Spleen (tissue), 11 donors: ENCODE data around the gene SLC35G6. TPM values are rescaled to one million over a fixed set of nuclear protein-coding genes. Genes with fewer than 3 reads are reported as not detected.

Experiments used
- DNase-seq: peaks from one replicate; pipeline ENCODE4 v3.0.0-alpha.2; 2020
- H3K27ac ChIP-seq, 8 donors: fragments of 200-600 bp; sonication (generic) in 7 of 8; 1 replicate in 4 of 8; 2 replicates in 4 of 8; pipeline versions ENCODE4 v1.5.0 to v1.8.0; 2016 to 2021; ENCODE audit warnings: inconsistent platforms in 4 of 8, mild to moderate bottlenecking in 4 of 8, moderate library complexity in 1 of 8
- H3K27me3 ChIP-seq, 7 donors: fragments of 200-600 bp; sonication (generic) in 6 of 7; replicated peaks in 1 of 7; 1 replicate in 4 of 7; 2 replicates in 3 of 7; pipeline versions ENCODE4 v1.5.0 to v1.8.0; 2016 to 2021; ENCODE audit warnings: inconsistent platforms in 3 of 7, mild to moderate bottlenecking in 1 of 7
- H3K36me3 ChIP-seq, 6 donors: fragments of 200-600 bp; sonication (generic) in 5 of 6; 1 replicate in 4 of 6; 2 replicates in 2 of 6; pipeline versions ENCODE4 v1.5.0 to v1.8.0; 2016 to 2021; ENCODE audit warnings: inconsistent platforms in 2 of 6
- H3K4me1 ChIP-seq, 6 donors: fragments of 200-600 bp; sonication (generic) in 5 of 6; 1 replicate in 3 of 6; 2 replicates in 3 of 6; pipeline versions ENCODE4 v1.5.0 to v1.8.0; 2016 to 2021; ENCODE audit warnings: inconsistent platforms in 3 of 6
- H3K4me3 ChIP-seq, 8 donors: fragments of 200-600 bp; sonication (generic) in 7 of 8; 1 replicate in 4 of 8; 2 replicates in 4 of 8; pipeline versions ENCODE4 v1.5.0 to v1.8.0; 2016 to 2021; ENCODE audit warnings: inconsistent platforms in 4 of 8, mild to moderate bottlenecking in 4 of 8, moderate library complexity in 2 of 8
- H3K9me3 ChIP-seq, 8 donors: fragments of 200-600 bp; sonication (generic) in 7 of 8; 1 replicate in 4 of 8; 2 replicates in 4 of 8; pipeline versions ENCODE4 v1.5.0 to v1.8.0; 2016 to 2021; ENCODE audit warnings: inconsistent platforms in 4 of 8
- CTCF ChIP-seq, 11 experiments: fragments of 200-600 bp in 7 of 11; fragments of 450-650 bp in 4 of 11; sonication (generic) in 4 of 11; IDR thresholded peaks in 8 of 11; conservative IDR thresholded peaks in 3 of 11; 1 replicate in 7 of 11; 2 replicates in 4 of 11; pipeline versions ENCODE4 v1.4.0 to v1.8.0; 2016 to 2021; ENCODE audit warnings: antibody characterized with exemption in 11 of 11, inconsistent platforms in 4 of 11, mild to moderate bottlenecking in 1 of 11
- POLR2A ChIP-seq, 3 donors: fragments of 450-650 bp; IDR thresholded peaks; one replicate each; pipeline ENCODE4 v1.5.1; 2017; ENCODE audit warnings: antibody characterized with exemption in 3 of 3, mild to moderate bottlenecking in 1 of 3
- POLR2AphosphoS5 ChIP-seq, 3 donors: sonication (generic); formaldehyde crosslinking; IDR thresholded peaks; one replicate each; pipeline ENCODE4 v1.5.1; 2017; ENCODE audit warnings: antibody characterized with exemption in 3 of 3
- WGBS, 5 donors: extraction: QIAGEN DNeasy Blood & Tissue Kit in 3 of 5; methylation state at CpG; one replicate each; pipeline versions ENCODE4 v1.1.5 to v1.1.7; 2013 to 2018; 5-methylcytosine and 5-hydroxymethylcytosine counted together
- intact Hi-C: fragments of 100-400 bp; cut with DNase I; formaldehyde crosslinking; loops from one replicate; pipeline ENCODE4 v1.15.0; 2023; ENCODE audit warnings: low total_unique reads
- polyA plus RNA-seq, 3 donors: library from polyadenylated mRNA; stranded (reverse); fragments of 200-250 nt; gene quantifications; one replicate each; pipeline ENCODE4 v1.2.1, GENCODE V29; 2013
- total RNA-seq, 7 donors: library from RNA; depleted of rRNA in 3 of 7; stranded (reverse); fragments of >200 nt in 3 of 7; fragmentation: NEBNext Ultra II Directional in 4 of 7; extraction: Animal tissue kit (Norgen Biotek cat#: 25700) in 4 of 7; gene quantifications; one replicate each; pipeline versions ENCODE4 v1.1.0 to v1.2.1, GENCODE V29; 2016 to 2021
- donor health status: healthy with polysubstance abuse.
- donor health status: DM: no; HTN: no; CAD: no; lungs with moderate emphysema.
- donor health status: DM: no; HTN: no; CAD: no.
- donor health status: Bipolar disorder and iron deficiency.
- donor health status: healthy.
- donor health status: DM: no; HTN: no; CAD: no.
- donor health status: DM: yes; HTN: yes; CAD: no.

SLC35G6 gene
- total and polyA plus RNA-seq, 10 donors, result 0.13 TPM; not detected in 9

GRCh38 chr17:7448461-7448860, 32.8 kb upstream of the SLC35G6 start:
- peaks cover 4 to 30% (median 20%) of the 10 kb centered on the region in 6 donors for H3K4me1 ChIP-seq
- no peaks in the 10 kb centered on the region for H3K9me3 ChIP-seq
- intact Hi-C loops, result no loop called here
- WGBS, 5 donors, result 86 to 97% (median 94%) methylated on average over 7 of the region's 7 CpGs
- TF ChIP-seq POLR2AphosphoS5 (IDR thresholded peaks at IDR 0.05), result no peak
- no peak for TF ChIP-seq CTCF (IDR thresholded peaks at IDR 0.05 in 8 of 11, conservative IDR thresholded peaks at IDR 0.05 in 3 of 11)
- TF ChIP-seq POLR2A (IDR thresholded peaks at IDR 0.05), result no peak
- no peak for DNase-seq
- H3K4me3 ChIP-seq, result no peak overlapping the region
- H3K27ac ChIP-seq, result no peak overlapping the region
- H3K36me3 ChIP-seq, result no peaks in the 10 kb centered on the region
- peaks cover 0 to 49% (median 24%) of the 10 kb centered on the region in 7 donors for H3K27me3 ChIP-seq

GRCh38 chr17:7459961-7460545, 21.2 kb upstream of the SLC35G6 start:
- intact Hi-C loops, result no loop called here
- H3K27ac ChIP-seq, result no peak overlapping the region
- 73 to 83% (median 77%) methylated on average over 3 of the region's 3 CpGs for WGBS, 5 donors
- no peaks in the 10 kb centered on the region for H3K9me3 ChIP-seq
- H3K4me1 ChIP-seq, result peaks cover 0 to 17% (median 13%) of the 10 kb centered on the region in 6 donors
- no peak for TF ChIP-seq POLR2AphosphoS5 (IDR thresholded peaks at IDR 0.05)
- no peak for TF ChIP-seq CTCF (IDR thresholded peaks at IDR 0.05 in 8 of 11, conservative IDR thresholded peaks at IDR 0.05 in 3 of 11)
- TF ChIP-seq POLR2A (IDR thresholded peaks at IDR 0.05), result no peak
- no peaks in the 10 kb centered on the region for H3K27me3 ChIP-seq
- DNase-seq, result no peak
- peaks cover 0 to 48% (median 27%) of the 10 kb centered on the region in 6 donors for H3K36me3 ChIP-seq
- no peak overlapping the region for H3K4me3 ChIP-seq

DNA sequence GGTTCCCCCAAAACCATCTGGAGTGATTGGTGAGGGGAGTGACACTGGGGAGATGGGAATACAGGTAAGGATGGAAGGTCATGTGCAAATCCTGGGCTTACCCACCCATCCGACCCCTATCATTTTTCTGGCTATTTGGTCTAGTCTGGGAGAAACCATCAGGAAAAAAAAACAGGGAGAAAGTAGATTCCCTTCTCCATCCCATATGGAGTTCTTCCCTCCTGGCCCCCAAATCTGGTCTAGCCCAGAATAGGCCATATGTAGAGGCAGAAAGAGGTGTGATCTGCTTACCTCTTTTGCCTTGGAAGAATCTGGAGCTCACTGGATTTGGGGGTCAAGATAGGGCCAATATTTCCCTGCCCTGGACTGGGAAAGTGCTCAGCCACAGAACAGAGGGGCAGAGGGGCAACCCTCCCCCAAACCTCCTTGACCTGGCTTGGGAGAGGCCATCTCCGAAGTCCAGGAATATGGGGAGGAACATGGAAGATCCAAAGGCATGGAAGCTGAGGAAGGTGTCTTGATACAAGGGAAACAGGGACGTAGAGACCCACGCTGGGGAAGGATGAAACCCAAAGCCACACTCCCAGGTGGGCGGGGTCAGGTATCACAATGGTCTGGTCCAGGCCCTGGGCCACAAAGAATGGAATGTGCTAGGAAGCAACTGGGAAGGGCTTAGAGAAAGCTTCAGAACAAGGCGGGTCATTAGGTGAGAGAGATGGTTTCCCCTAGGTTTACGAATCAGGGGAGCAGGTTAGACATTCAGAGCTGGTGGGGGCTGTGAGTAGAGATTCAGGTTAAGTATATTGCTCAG, 20.2 kb upstream of the SLC35G6 start:
- no peaks in the 10 kb centered on the region for H3K9me3 ChIP-seq
- H3K4me3 ChIP-seq, result no peak overlapping the region
- WGBS, 5 donors, result 92 to 100% (median 95%) methylated on average over 7 of the region's 7 CpGs
- no peak overlapping the region for H3K27ac ChIP-seq
- H3K27me3 ChIP-seq, result no peaks in the 10 kb centered on the region
- no peak for DNase-seq
- intact Hi-C loops, result no loop called here
- peaks cover 0 to 58% (median 37%) of the 10 kb centered on the region in 6 donors for H3K36me3 ChIP-seq
- H3K4me1 ChIP-seq, result peaks cover 0 to 21% (median 14%) of the 10 kb centered on the region in 6 donors
- TF ChIP-seq POLR2AphosphoS5 (IDR thresholded peaks at IDR 0.05), result peak in 1 of 3 donors; percentile 11
- no peak for TF ChIP-seq CTCF (IDR thresholded peaks at IDR 0.05 in 8 of 11, conservative IDR thresholded peaks at IDR 0.05 in 3 of 11)
